HepG2 (cell line): ENCODE results near the gene USP32. TPM values are rescaled to one million over a fixed set of nuclear protein-coding genes. Genes with fewer than 3 reads are reported as not detected.

ENCODE experiments used
- HNF4A ChIP-seq: sonication (generic); formaldehyde crosslinking; IDR thresholded peaks from 2 replicates; pipeline ENCODE4 v1.4.0; 2020; ENCODE audit warnings: missing genetic modification reagents
- IRF2 ChIP-seq: IDR thresholded peaks from 2 replicates; pipeline ENCODE4 v1.6.1; 2018; ENCODE audit warnings: missing genetic modification reagents, missing compliant biosample characterization
- KLF6 ChIP-seq: IDR thresholded peaks from 2 replicates; pipeline ENCODE4 v1.8.0; 2016; ENCODE audit warnings: missing biosample characterization, missing genetic modification reagents
- MAX ChIP-seq: IDR thresholded peaks from 2 replicates; pipeline ENCODE4 v1.6.1; 2012; ENCODE audit warnings: inconsistent platforms
- MLX ChIP-seq: IDR thresholded peaks from 2 replicates; pipeline ENCODE4 v1.6.1; 2016
- PAXIP1 ChIP-seq: sonication (generic); formaldehyde crosslinking; conservative IDR thresholded peaks from 2 replicates; pipeline ENCODE4 v1.4.0; 2020; ENCODE audit warnings: mild to moderate bottlenecking, missing genetic modification reagents, moderate library complexity
- PBX3 ChIP-seq: sonication (generic); formaldehyde crosslinking; IDR thresholded peaks from 2 replicates; pipeline ENCODE4 v1.8.1; 2023; ENCODE audit warnings: missing genetic modification reagents, inconsistent platforms, borderline replicate concordance
- RERE ChIP-seq: IDR thresholded peaks from 2 replicates; pipeline ENCODE4 v1.6.1; 2016; ENCODE audit warnings: low read depth, missing genetic modification reagents, missing compliant biosample characterization
- RORA ChIP-seq: sonication (generic); formaldehyde crosslinking; IDR thresholded peaks from 2 replicates; pipeline ENCODE4 v1.5.0; 2020; ENCODE audit warnings: mild to moderate bottlenecking, missing genetic modification reagents, moderate library complexity
- SRY ChIP-seq: sonication (generic); formaldehyde crosslinking; IDR thresholded peaks from 2 replicates; pipeline ENCODE4 v1.8.0; 2022; ENCODE audit warnings: mild to moderate bottlenecking, missing genetic modification reagents
- ZFP36L2 ChIP-seq: sonication (generic); formaldehyde crosslinking; IDR thresholded peaks from 2 replicates; pipeline ENCODE4 v1.4.0; 2020; ENCODE audit warnings: missing genetic modification reagents
- ZNF143 ChIP-seq: sonication (generic); formaldehyde crosslinking; IDR thresholded peaks from 2 replicates; pipeline ENCODE4 v1.4.0; 2020; ENCODE audit warnings: missing genetic modification reagents
- ZNF550 ChIP-seq: sonication (generic); formaldehyde crosslinking; IDR thresholded peaks from 2 replicates; pipeline ENCODE4 v1.4.0; 2020; ENCODE audit warnings: mild to moderate bottlenecking, missing genetic modification reagents, borderline replicate concordance
- ZNF572 ChIP-seq: sonication (generic); formaldehyde crosslinking; IDR thresholded peaks from 2 replicates; pipeline ENCODE4 v1.5.1; 2020; ENCODE audit warnings: mild to moderate bottlenecking, missing genetic modification reagents
- ZNF841 ChIP-seq: sonication (generic); formaldehyde crosslinking; IDR thresholded peaks from 2 replicates; pipeline ENCODE4 v1.8.1; 2023; ENCODE audit warnings: missing genetic modification reagents, borderline replicate concordance
- ZXDC ChIP-seq: sonication (generic); formaldehyde crosslinking; IDR thresholded peaks from 2 replicates; pipeline ENCODE4 v1.5.0; 2020; ENCODE audit warnings: mild to moderate bottlenecking, missing genetic modification reagents
- polyA plus RNA-seq, 8 experiments: library from polyadenylated mRNA; depleted of rRNA in 3 of 8; stranded (reverse) in 7 of 8; unstranded in 1 of 8; fragments of >200 nt; fragmentation: Illumina TruSeq in 4 of 8; extraction: Trizol in 4 of 8; gene quantifications; 2 replicates each; pipeline versions ENCODE4 v1.2.1 to v1.2.3, GENCODE V29; 2011 to 2016; ENCODE audit warnings: low read depth in 4 of 8, missing spikeins in 1 of 8, mixed read lengths in 1 of 8; ENCODE audit not compliant: insufficient read depth in 1 of 8
- total RNA-seq, 5 experiments: library from RNA; depleted of rRNA; stranded (reverse); fragments of >200 nt; fragmentation: Illumina TruSeq; extraction: Trizol; gene quantifications; 2 replicates each; pipeline ENCODE4 v1.2.3, GENCODE V29; 2016; ENCODE audit warnings: low read depth in 1 of 5

Gene USP32
- total and polyA plus RNA-seq, 2 of the 13 experiments (the other 11 are each of a cell fraction or from before 2014, with no cell fraction given), result 24.9 to 39.9 TPM

GRCh38 chr17:60163108-60163784 lies 228.7 kb downstream of the USP32 start (continued):
- no peak for TF ChIP-seq ZXDC
- TF ChIP-seq RERE (CRISPR knock-in tag), result no peak
- no peak for TF ChIP-seq ZFP36L2
- no peak for TF ChIP-seq ZNF572 (CRISPR knock-in tag)
- TF ChIP-seq RORA (CRISPR knock-in tag), result no peak
- TF ChIP-seq IRF2, result no peak
- peak; percentile 70 for TF ChIP-seq MAX
- TF ChIP-seq HNF4A (CRISPR knock-in tag), result no peak
- no peak for TF ChIP-seq ZNF841 (CRISPR knock-in tag)
- TF ChIP-seq MLX (CRISPR knock-in tag), result no peak
- TF ChIP-seq SRY (CRISPR knock-in tag), result no peak
- no peak for TF ChIP-seq KLF6 (CRISPR knock-in tag)
- 0 out of 2 replicates have a peak, but pooled peaks have one; percentile 70 for TF ChIP-seq ZNF550 (CRISPR knock-in tag)
- no peak for TF ChIP-seq PBX3 (CRISPR knock-in tag)
- TF ChIP-seq ZNF143 (CRISPR knock-in tag), result no peak
- no peak for TF ChIP-seq PAXIP1 (CRISPR knock-in tag)
